Cerebellar cortex (tissue), 1 donor: ENCODE data around the gene FBXO33.
"Not testable (repeated sequence)": the region's sequence is repeated elsewhere in the genome, so short reads cannot be mapped to it uniquely, and the experiment has no call there.

Source experiments
- DNase-seq: peaks from one replicate; pipeline ENCODE4 v3.0.0-alpha.2; 2015; ENCODE audit warnings: low spot score

FBXO33 gene

GRCh38 chr14:39369029-39369428 is 63.2 kb downstream of the FBXO33 start:
- DNase-seq, result no peak

- peak; percentile 88 for DNase-seq
These were observed 63.8 kb downstream of the FBXO33 start for GRCh38 chr14:39368261-39368959.

GRCh38 chr14:39367387-39367751 is 64.9 kb downstream of the FBXO33 start:
- no peak for DNase-seq

- DNase-seq, result no peak
These were observed 65.5 kb downstream of the FBXO33 start for GRCh38 chr14:39366460-39367386.

- DNase-seq, result no peak
These were observed 66.9 kb downstream of the FBXO33 start for GRCh38 chr14:39365354-39365753.

GRCh38 chr14:39364509-39364908 is 67.7 kb downstream of the FBXO33 start:
- DNase-seq, result no peak

- not testable (repeated sequence) for DNase-seq
These were observed 70.7 kb downstream of the FBXO33 start for GRCh38 chr14:39361556-39361955.

GRCh38 chr14:39360316-39360715 is 71.9 kb downstream of the FBXO33 start:
- DNase-seq, result no peak

GRCh38 chr14:39359069-39359468 is 73.2 kb downstream of the FBXO33 start:
- not testable (repeated sequence) for DNase-seq

- no peak for DNase-seq
These were observed 80.5 kb downstream of the FBXO33 start for GRCh38 chr14:39351708-39352107.

GRCh38 chr14:39350866-39351265 is 81.4 kb downstream of the FBXO33 start:
- no peak for DNase-seq
